BJ (cell line): ENCODE measurements around the gene CHSY1. TPM values are rescaled to one million over a fixed set of nuclear protein-coding genes. Genes with fewer than 3 reads are reported as not detected.

Source experiments
- CTCF ChIA-PET: fragments of 350-600 bp; formaldehyde crosslinking; extraction: SDS; loops from one replicate; lab custom pipeline; 2021; ENCODE audit warnings: antibody characterized with exemption, inconsistent platforms; lab: Yijun Ruan, JAX
- POLR2A ChIA-PET: fragments of 300-600 bp; sonication (Branson Sonifier 250); formaldehyde crosslinking; extraction: SDS; loops from one replicate; lab custom pipeline; 2021; ENCODE audit warnings: antibody characterized with exemption; lab: Charles Lee
- DNase-seq: peaks from one replicate; pipeline ENCODE4 v3.0.0-alpha.2; 2011; ENCODE audit warnings: low read depth
- H3K27me3 ChIP-seq: 2 replicates; pipeline ENCODE4 v1.6.0; 2011; ENCODE audit warnings: low read length; ENCODE audit not compliant: control insufficient read depth, insufficient read depth
- H3K36me3 ChIP-seq: 2 replicates; pipeline ENCODE4 v1.5.1; 2011; ENCODE audit warnings: low read length; ENCODE audit not compliant: control insufficient read depth, insufficient read depth
- H3K4me3 ChIP-seq: 2 replicates; pipeline ENCODE4 v1.5.1; 2011; ENCODE audit warnings: low read depth, mild to moderate bottlenecking, control low read depth, low read length
- polyA plus RNA-seq: library from polyadenylated mRNA; depleted of rRNA; stranded (reverse); fragments of >200 nt; gene quantifications from 2 replicates; pipeline ENCODE4 v1.2.3, GENCODE V29; 2011
- TF ChIP-seq, protein P1 (sequence below): IDR thresholded peaks from 2 replicates; pipeline ENCODE4 v1.5.1; 2011; ENCODE audit warnings: low read depth, mild to moderate bottlenecking, control low read depth, inconsistent platforms, low read length, moderate library complexity; ENCODE audit not compliant: insufficient read depth

CHSY1 gene
- polyA plus RNA-seq, 1 experiment, result 17.7 TPM

DNA sequence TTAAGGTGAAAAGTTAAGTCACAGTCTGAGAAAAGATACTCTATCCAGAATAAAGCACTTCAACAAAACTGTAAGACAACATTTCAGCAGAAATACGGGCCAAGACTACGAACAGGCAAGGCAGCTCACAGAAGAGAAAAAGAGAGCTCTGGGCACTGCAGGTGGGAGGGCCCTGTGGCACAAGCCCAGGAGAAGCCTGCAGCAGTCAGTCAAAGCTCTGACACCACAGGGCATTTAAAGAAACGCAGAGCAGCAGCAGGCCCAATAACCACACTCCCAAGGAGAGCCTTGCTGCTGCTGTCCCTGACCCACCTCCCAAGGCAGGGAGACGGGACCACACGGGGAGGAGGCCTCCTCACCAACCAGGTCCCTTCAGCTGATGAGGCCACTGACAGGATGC lies 19.2 kb downstream of the CHSY1 start:
- ChIA-PET POLR2A (no interaction called here), CTCF (no interaction called here)
- peaks cover 2% of the 10 kb centered on the region for H3K36me3 ChIP-seq

DNA sequence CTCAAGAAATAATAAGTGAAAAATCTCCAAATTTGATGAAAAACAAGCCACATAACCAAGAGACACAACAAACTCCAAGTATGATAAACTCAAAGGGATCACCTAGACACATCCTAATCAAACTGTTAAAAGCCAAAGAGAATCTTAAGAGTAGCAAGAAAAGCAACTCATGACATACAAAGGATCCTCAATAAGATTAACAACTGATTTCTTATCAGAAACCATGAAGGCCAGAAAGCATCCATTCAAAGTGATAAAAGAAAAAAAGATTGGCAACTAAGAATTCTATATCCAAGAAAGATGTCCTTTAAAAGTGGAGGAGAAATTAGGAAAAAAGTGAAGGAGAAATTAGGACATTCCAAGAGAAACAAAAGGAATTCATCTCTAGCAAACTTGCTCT lies 23.5 kb downstream of the CHSY1 start:
- Histone ChIP-seq H3K27me3 (no peaks in the 10 kb centered on the region), H3K4me3 (no peak overlapping the region), H3K36me3 (peaks cover 1% of the 10 kb centered on the region; the same call in 1 of the 2 replicates)
- TF ChIP-seq, protein P1, sequence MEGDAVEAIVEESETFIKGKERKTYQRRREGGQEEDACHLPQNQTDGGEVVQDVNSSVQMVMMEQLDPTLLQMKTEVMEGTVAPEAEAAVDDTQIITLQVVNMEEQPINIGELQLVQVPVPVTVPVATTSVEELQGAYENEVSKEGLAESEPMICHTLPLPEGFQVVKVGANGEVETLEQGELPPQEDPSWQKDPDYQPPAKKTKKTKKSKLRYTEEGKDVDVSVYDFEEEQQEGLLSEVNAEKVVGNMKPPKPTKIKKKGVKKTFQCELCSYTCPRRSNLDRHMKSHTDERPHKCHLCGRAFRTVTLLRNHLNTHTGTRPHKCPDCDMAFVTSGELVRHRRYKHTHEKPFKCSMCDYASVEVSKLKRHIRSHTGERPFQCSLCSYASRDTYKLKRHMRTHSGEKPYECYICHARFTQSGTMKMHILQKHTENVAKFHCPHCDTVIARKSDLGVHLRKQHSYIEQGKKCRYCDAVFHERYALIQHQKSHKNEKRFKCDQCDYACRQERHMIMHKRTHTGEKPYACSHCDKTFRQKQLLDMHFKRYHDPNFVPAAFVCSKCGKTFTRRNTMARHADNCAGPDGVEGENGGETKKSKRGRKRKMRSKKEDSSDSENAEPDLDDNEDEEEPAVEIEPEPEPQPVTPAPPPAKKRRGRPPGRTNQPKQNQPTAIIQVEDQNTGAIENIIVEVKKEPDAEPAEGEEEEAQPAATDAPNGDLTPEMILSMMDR, result no peak
- ChIA-PET CTCF (no interaction called here), POLR2A (no interaction called here)
- no peak for DNase-seq

More for the DNA sequence above, 19.2 kb downstream of the CHSY1 start:
- no peak for DNase-seq
- Histone ChIP-seq H3K4me3 (no peak overlapping the region), H3K27me3 (no peaks in the 10 kb centered on the region)
- TF ChIP-seq, protein P1, result no peak

DNA sequence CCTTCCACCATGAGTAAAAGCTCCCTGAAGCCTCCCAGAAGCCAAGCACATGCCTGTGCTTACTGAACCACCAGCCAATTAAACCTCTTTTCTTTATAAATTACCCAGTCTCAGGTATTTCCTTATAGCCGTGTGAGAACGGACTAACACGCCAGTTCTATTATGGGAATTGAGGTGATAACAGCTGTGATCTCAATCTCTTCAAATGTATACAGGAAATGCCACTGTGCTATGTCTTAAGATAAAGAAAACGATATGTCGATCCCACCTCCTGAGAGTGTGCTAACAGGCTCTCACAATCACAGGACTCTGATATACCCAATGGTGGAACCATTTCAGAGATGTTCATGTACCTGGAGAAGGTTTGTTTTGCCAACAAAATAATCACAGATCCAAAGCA lies 26.2 kb downstream of the CHSY1 start:
- TF ChIP-seq, protein P1, result no peak
- H3K4me3 ChIP-seq, result no peak overlapping the region
- no peak for DNase-seq
- ChIA-PET CTCF (interaction anchor here (0.6 to 1.5 kb wide), 3 partner anchors 8 to 17 kb away, joined by 3 to 4 read pairs (median 3); no protein-coding TSS in a partner anchor), POLR2A (no interaction called here)
- H3K36me3 ChIP-seq, result no peaks in the 10 kb centered on the region
- no peaks in the 10 kb centered on the region for H3K27me3 ChIP-seq

DNA sequence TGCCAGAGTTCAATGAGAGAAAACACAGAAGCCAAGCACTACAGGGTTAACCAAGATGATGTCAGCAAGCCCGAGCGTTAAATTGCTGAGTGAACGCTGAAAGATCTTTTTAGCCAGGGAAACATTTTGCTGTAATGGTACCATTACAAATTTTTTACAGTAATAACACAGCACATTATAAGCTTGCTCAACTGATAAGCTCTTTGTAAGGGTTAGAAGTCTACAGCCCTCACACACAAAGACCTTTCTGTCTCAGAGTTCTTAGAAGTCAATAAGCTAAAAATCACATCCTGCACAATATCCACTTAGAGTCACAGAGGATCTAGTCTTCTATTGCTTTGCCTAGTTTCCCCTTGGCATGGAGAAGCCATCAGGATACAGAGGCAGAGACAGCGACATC lies 29.9 kb downstream of the CHSY1 start:
- no peaks in the 10 kb centered on the region for H3K27me3 ChIP-seq
- ChIA-PET POLR2A (no interaction called here), CTCF (no interaction called here)
- peaks cover 2% of the 10 kb centered on the region; the same call in 1 of the 2 replicates for H3K36me3 ChIP-seq
- DNase-seq, result no peak
- H3K4me3 ChIP-seq, result no peak overlapping the region
- TF ChIP-seq, protein P1, result no peak

DNA sequence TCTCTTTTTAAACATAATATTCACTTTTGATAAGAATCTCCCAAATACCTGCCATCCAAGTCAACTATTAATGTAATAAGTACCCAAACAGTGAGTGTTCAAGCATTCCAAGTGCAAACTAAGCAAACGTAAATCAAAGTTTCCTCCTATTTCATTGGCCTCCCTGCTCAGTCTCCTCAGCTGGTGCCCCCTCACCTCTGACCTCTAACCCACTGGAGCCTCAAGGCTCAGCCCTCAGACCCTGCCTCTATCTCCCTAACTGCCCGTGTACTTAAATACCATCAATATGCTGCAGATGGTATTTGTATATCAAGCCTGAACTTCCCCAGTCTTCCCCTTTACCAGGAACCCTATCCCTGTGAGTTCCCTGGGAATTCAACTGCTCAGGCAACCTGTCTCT lies 31.8 kb downstream of the CHSY1 start:
- ChIA-PET CTCF (interaction anchor here (1.0 kb wide), 1 partner anchor 20 kb away, joined by 3 read pairs; no protein-coding TSS in a partner anchor), POLR2A (no interaction called here)
- TF ChIP-seq, protein P1, result no peak
- H3K36me3 ChIP-seq, result peaks cover 2% of the 10 kb centered on the region; the same call in 1 of the 2 replicates
- no peak overlapping the region for H3K4me3 ChIP-seq
- no peak for DNase-seq
- no peaks in the 10 kb centered on the region for H3K27me3 ChIP-seq
